ENCODE data around the gene TULP4. TPM values are rescaled to one million over a fixed set of nuclear protein-coding genes. Genes with fewer than 3 reads are reported as not detected.

Gene TULP4
- total and polyA plus RNA-seq, 8 donors = 1.7 to 237 (median 54.3) TPM

DNA sequence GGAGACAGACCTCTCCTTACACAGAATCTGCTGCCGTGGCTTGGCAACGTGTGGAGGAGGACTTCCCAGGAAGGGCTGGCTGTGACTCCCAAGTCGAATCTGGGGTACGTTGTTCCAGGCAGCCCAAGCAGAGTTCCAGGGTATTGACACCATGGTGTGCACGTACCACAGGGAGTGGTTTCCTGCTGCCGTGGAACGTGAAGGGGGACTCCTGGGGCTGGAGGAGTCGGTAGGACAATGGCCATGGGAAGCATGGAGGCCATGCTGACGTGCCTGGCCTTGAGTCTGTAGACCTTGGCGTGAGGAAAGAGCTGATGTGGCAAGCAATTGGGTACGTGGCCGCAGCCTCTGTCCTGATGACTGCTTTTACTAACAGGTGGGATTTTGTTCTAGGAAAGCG lies 119.3 kb downstream of the TULP4 start:
- TF ChIP-seq EP300 (IDR thresholded peaks at IDR 0.05) (no peak), POLR2A (IDR thresholded peaks at IDR 0.05) (no peak), POLR2AphosphoS5 (IDR thresholded peaks at IDR 0.05) (no peak), CTCF (IDR thresholded peaks at IDR 0.05) (no peak)
- Histone ChIP-seq H3K4me1 (no peaks in the 10 kb centered on the region), H3K4me3 (no peak overlapping the region), H3K27me3 (no peaks in the 10 kb centered on the region), H3K36me3 (peaks cover 0 to 21% (median 19%) of the 10 kb centered on the region in 4 donors), H3K27ac (no peak overlapping the region), H3K9me3 (no peaks in the 10 kb centered on the region)
- 88 to 98% (median 89%) methylated on average over 13 of the region's 13 CpGs for WGBS, 5 donors
- no peak for DNase-seq
- intact Hi-C loops (cut with DNase I; ENCODE audit: low total_unique reads) = no loop called here

GRCh38 chr6:158437571-158437970 lies 125.3 kb downstream of the TULP4 start:
- DNase-seq = no peak
- H3K27me3 ChIP-seq = no peaks in the 10 kb centered on the region
- no peaks in the 10 kb centered on the region for H3K9me3 ChIP-seq
- peaks cover 0 to 12% (median 10%) of the 10 kb centered on the region in 4 donors for H3K36me3 ChIP-seq
- intact Hi-C loops (cut with DNase I; ENCODE audit: low total_unique reads) = no loop called here
- WGBS, 5 donors = 89 to 94% (median 90%) methylated on average over 3 of the region's 3 CpGs
- no peak for TF ChIP-seq EP300 (IDR thresholded peaks at IDR 0.05)
- no peak for TF ChIP-seq CTCF (IDR thresholded peaks at IDR 0.05)
- TF ChIP-seq POLR2AphosphoS5 (IDR thresholded peaks at IDR 0.05) = no peak
- TF ChIP-seq POLR2A (IDR thresholded peaks at IDR 0.05) = no peak
- no peak overlapping the region for H3K27ac ChIP-seq
- peaks cover 0 to 9% (median 3%) of the 10 kb centered on the region in 4 donors for H3K4me1 ChIP-seq
- H3K4me3 ChIP-seq = no peak overlapping the region

DNA sequence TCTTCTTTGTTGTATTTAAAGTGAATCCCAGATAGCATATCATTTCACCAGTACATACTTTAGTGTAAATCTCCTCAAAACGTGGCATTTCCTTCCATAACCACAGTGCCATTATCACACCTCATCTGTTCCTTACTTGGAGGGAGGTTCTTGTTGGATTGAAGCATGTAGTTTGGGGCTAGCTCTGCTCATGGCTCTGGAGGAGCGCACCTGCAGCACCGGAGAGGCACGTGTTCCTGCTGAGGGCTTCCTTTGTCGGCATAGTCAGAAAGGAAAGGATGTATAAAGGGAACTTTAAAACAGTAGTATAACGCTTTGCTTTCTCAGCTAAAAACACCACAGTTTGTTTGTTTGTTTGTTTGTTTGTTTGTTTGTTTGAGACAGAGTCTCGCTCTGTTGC lies 126.0 kb downstream of the TULP4 start:
- Histone ChIP-seq H3K27ac (no peak overlapping the region), H3K27me3 (no peaks in the 10 kb centered on the region), H3K4me1 (peaks cover 0 to 9% (median 3%) of the 10 kb centered on the region in 4 donors), H3K4me3 (no peak overlapping the region), H3K36me3 (peaks cover 0 to 19% (median 13%) of the 10 kb centered on the region in 4 donors), H3K9me3 (no peaks in the 10 kb centered on the region)
- no peak for DNase-seq
- intact Hi-C loops (cut with DNase I; ENCODE audit: low total_unique reads) = no loop called here
- WGBS, 5 donors = 86 to 95% (median 89%) methylated on average over 7 of the region's 7 CpGs
- TF ChIP-seq POLR2A (IDR thresholded peaks at IDR 0.05) (no peak), EP300 (IDR thresholded peaks at IDR 0.05) (no peak)

DNA sequence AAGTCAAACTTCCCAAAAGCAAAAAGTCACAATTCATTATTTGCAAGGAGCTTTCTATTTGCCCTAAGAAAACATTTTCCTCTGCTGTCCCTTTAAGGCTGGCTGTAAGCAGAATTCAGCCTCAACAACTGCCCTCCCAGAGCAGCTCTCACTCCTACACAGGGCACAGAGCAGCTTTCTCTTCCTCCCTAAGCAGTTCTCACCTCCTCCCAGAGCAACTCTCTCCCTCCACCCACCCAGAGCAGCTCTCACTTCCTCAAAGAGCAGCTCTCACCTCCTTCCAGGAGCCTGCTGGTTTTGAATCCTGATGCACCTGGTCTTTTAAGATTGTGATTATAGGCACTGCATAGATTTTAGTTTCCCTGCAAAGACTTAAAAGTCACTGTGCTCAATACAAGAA lies 127.0 kb downstream of the TULP4 start:
- H3K9me3 ChIP-seq = no peaks in the 10 kb centered on the region
- intact Hi-C loops (cut with DNase I; ENCODE audit: low total_unique reads) = no loop called here
- DNase-seq = no peak
- H3K27ac ChIP-seq = no peak overlapping the region
- no peaks in the 10 kb centered on the region for H3K27me3 ChIP-seq
- peaks cover 0 to 9% (median 3%) of the 10 kb centered on the region in 4 donors for H3K4me1 ChIP-seq
- H3K4me3 ChIP-seq = no peak overlapping the region
- TF ChIP-seq EP300 (IDR thresholded peaks at IDR 0.05) (no peak), POLR2AphosphoS5 (IDR thresholded peaks at IDR 0.05) (no peak), POLR2A (IDR thresholded peaks at IDR 0.05) (no peak), CTCF (IDR thresholded peaks at IDR 0.05) (no peak)
- H3K36me3 ChIP-seq = peaks cover 0 to 19% (median 13%) of the 10 kb centered on the region in 4 donors

DNA sequence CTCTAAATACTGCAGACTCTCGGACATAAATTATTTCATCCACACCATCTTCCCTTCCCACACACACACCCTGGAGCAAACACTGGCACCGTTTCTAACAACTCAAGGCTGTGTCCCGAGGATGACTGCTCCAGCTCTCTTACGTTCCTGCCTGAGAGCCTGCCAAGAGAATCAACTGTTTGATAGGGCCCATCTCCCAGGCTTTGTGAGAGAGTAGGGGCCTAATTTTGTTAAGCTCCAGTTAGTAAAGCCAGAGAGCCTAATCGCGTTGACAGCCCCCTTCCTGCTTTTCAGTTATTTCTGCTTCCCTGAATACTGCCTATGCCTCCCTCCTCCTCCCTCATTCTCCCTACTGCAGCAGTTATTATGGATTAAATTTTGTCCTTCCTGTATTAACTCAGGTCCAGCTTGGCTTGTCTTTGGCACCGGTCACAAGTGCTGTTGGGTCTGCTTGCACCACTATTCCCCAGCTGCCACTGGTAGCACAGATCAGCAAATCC lies 129.5 kb downstream of the TULP4 start:
- H3K27ac ChIP-seq = peak overlapping the region in 2 of 5 donors; percentile 4 to 63

More for the DNA sequence above, 129.5 kb downstream of the TULP4 start:
- intact Hi-C loops (cut with DNase I; ENCODE audit: low total_unique reads) = no loop called here
- Histone ChIP-seq H3K36me3 (peaks cover 0 to 8% (median 3%) of the 10 kb centered on the region in 4 donors), H3K27me3 (no peaks in the 10 kb centered on the region), H3K4me3 (no peak overlapping the region), H3K4me1 (peaks cover 0 to 9% (median 3%) of the 10 kb centered on the region in 4 donors), H3K9me3 (no peaks in the 10 kb centered on the region)
- DNase-seq = peak in 1 of 2 donors; percentile 73
- TF ChIP-seq CTCF (IDR thresholded peaks at IDR 0.05) (no peak), EP300 (IDR thresholded peaks at IDR 0.05) (no peak), POLR2A (IDR thresholded peaks at IDR 0.05) (no peak), POLR2AphosphoS5 (IDR thresholded peaks at IDR 0.05) (no peak)
- WGBS, 5 donors = 55 to 72% (median 60%) methylated on average over 7 of the region's 7 CpGs
